DND-41 (cell line): ENCODE results near the gene NDUFS3.

Experiments
- ATAC-seq: fragments of 200-7000 bp; cut with Tn5 transposase; 3 replicates; pipeline ENCODE4 v1.9.1; 2021; ENCODE audit warnings: low read depth; ENCODE audit not compliant: insufficient read depth
- DNase-seq: peaks from one replicate; pipeline ENCODE4 v3.0.0-alpha.2; 2020
- H2AFZ ChIP-seq: 2 replicates; pipeline ENCODE4 v1.6.0; 2012; ENCODE audit warnings: low read depth, low read length
- H3K27ac ChIP-seq: 2 replicates; pipeline ENCODE4 v1.5.1; 2012; ENCODE audit warnings: low read length, inconsistent platforms
- H3K27me3 ChIP-seq: fragments of 200-600 bp; sonication (generic); 2 replicates; pipeline ENCODE4 v1.6.0; 2012; ENCODE audit warnings: low read length, mild to moderate bottlenecking, inconsistent platforms; ENCODE audit not compliant: insufficient read depth, poor library complexity
- H3K36me3 ChIP-seq: 2 replicates; pipeline ENCODE4 v1.5.1; 2012; ENCODE audit warnings: low read length, inconsistent platforms; ENCODE audit not compliant: insufficient read depth
- H3K4me1 ChIP-seq: 2 replicates; pipeline ENCODE4 v1.5.1; 2012; ENCODE audit warnings: mild to moderate bottlenecking, low read length; ENCODE audit not compliant: insufficient read depth
- H3K4me2 ChIP-seq: 2 replicates; pipeline ENCODE4 v1.6.0; 2012; ENCODE audit warnings: mild to moderate bottlenecking, moderate library complexity, low read length, inconsistent platforms; ENCODE audit not compliant: insufficient read depth
- H3K4me3 ChIP-seq, 2 experiments: fragments of 200-600 bp in 1 of 2; shearing (Covaris generic) in 1 of 2; 2 replicates each; pipeline ENCODE4 v1.5.1; 2012 to 2016; ENCODE audit warnings: inconsistent platforms in 2 of 2, low read length in 2 of 2, mild to moderate bottlenecking in 2 of 2, low read depth in 1 of 2, moderate library complexity in 1 of 2
- H3K79me2 ChIP-seq: 2 replicates; pipeline ENCODE4 v1.6.0; 2012; ENCODE audit warnings: low read length, inconsistent platforms; ENCODE audit not compliant: insufficient read depth
- H3K9ac ChIP-seq: 2 replicates; pipeline ENCODE4 v1.6.0; 2012; ENCODE audit warnings: low read depth, mild to moderate bottlenecking, inconsistent platforms, low read length, moderate library complexity
- H3K9me3 ChIP-seq: 2 replicates; pipeline ENCODE4 v1.5.1; 2012; ENCODE audit warnings: low read length, moderate library complexity, mild to moderate bottlenecking, inconsistent platforms; ENCODE audit not compliant: insufficient read depth, severe bottlenecking
- H4K20me1 ChIP-seq: 2 replicates; pipeline ENCODE4 v1.6.0; 2012; ENCODE audit warnings: low read length; ENCODE audit not compliant: insufficient read depth
- EZH2 ChIP-seq: IDR thresholded peaks from 3 replicates; pipeline ENCODE4 v1.6.1; 2012; ENCODE audit warnings: borderline replicate concordance, low read depth, mild to moderate bottlenecking, moderate library complexity, low read length, inconsistent platforms; ENCODE audit not compliant: severe bottlenecking
- TF ChIP-seq, protein P1 (sequence below): IDR thresholded peaks from 2 replicates; pipeline ENCODE4 v1.5.1; 2012; ENCODE audit warnings: borderline replicate concordance, low read length, moderate library complexity, mild to moderate bottlenecking; ENCODE audit not compliant: poor library complexity, severe bottlenecking; ENCODE audit errors: extremely low read depth

The NDUFS3 gene

DNA sequence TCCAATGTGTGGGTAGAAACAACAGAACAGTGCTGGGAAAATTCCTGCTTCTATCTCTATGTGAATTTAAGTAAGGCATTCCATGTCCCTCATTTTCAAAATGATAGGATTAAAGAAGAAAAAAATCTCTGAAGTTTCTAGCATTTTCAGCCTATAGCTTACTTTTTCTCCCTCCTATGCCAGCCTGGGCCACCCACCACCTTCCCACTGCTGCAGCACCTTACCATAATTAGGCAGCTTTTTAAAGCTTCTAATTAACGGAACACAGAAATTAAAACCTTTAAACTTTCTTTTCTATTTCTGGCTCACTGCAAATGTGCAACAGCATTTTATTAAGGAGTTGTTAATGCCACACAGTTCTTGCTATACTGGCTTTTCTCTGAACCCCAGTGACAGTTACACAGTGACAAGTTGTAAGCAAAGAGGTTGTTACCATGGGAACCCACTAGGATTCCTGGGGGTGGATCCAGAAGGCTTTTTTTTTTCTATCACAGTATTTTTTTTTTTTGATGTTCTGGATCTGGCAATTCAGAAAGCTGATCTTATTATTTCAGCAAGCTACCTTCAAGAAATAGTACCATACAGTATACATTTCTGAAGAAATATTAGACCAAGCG is 46.2 kb upstream of the NDUFS3 start:
- Histone ChIP-seq H3K79me2 (peaks cover 100% of the 10 kb centered on the region), H2AFZ (no peak overlapping the region), H3K4me2 (no peak overlapping the region), H3K27me3 (no peaks in the 10 kb centered on the region), H3K4me1 (no peaks in the 10 kb centered on the region), H3K9me3 (no peaks in the 10 kb centered on the region), H3K9ac (no peak overlapping the region), H4K20me1 (peaks cover 92% of the 10 kb centered on the region), H3K4me3 (no peak overlapping the region), H3K36me3 (peaks cover 42% of the 10 kb centered on the region), H3K27ac (no peak overlapping the region)
- no peak for TF ChIP-seq EZH2
- TF ChIP-seq, protein P1, sequence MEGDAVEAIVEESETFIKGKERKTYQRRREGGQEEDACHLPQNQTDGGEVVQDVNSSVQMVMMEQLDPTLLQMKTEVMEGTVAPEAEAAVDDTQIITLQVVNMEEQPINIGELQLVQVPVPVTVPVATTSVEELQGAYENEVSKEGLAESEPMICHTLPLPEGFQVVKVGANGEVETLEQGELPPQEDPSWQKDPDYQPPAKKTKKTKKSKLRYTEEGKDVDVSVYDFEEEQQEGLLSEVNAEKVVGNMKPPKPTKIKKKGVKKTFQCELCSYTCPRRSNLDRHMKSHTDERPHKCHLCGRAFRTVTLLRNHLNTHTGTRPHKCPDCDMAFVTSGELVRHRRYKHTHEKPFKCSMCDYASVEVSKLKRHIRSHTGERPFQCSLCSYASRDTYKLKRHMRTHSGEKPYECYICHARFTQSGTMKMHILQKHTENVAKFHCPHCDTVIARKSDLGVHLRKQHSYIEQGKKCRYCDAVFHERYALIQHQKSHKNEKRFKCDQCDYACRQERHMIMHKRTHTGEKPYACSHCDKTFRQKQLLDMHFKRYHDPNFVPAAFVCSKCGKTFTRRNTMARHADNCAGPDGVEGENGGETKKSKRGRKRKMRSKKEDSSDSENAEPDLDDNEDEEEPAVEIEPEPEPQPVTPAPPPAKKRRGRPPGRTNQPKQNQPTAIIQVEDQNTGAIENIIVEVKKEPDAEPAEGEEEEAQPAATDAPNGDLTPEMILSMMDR = no peak
- no peak for DNase-seq
- no peak for ATAC-seq

DNA sequence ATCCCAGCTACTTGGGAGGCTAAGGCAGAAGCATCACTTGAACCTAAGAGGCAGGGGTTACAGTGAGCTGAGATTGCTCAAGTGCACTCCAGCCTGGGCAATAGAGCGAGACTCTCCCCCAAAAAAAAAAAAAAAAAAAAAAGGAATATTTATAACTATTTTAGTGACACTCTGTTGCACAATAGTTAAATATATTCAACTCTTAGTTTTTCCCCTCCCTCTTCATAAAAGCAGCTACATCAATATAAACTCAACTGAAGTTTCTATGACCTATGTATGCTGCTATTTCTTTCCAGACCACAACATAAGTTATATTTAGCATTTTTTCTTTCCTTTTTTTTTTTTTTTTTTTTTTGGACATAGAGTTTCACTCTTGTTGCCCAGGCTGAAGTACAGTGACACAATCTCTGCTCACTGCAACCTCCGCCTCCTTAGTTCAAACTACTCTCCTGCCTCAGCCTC is 45.2 kb upstream of the NDUFS3 start:
- H3K79me2 ChIP-seq = peaks cover 100% of the 10 kb centered on the region
- H3K27me3 ChIP-seq = no peaks in the 10 kb centered on the region
- TF ChIP-seq, protein P1 = no peak
- no peak for TF ChIP-seq EZH2
- peaks cover 40% of the 10 kb centered on the region for H3K36me3 ChIP-seq
- H3K4me1 ChIP-seq = no peaks in the 10 kb centered on the region; the same call in 1 of the 2 replicates
- peaks cover 91% of the 10 kb centered on the region for H4K20me1 ChIP-seq
- no peaks in the 10 kb centered on the region for H3K9me3 ChIP-seq
- DNase-seq = no peak
- no peak overlapping the region for H3K27ac ChIP-seq
- no peak overlapping the region for H2AFZ ChIP-seq
- no peak for ATAC-seq
- H3K9ac ChIP-seq = no peak overlapping the region
- H3K4me3 ChIP-seq = no peak overlapping the region
- H3K4me2 ChIP-seq = no peak overlapping the region

DNA sequence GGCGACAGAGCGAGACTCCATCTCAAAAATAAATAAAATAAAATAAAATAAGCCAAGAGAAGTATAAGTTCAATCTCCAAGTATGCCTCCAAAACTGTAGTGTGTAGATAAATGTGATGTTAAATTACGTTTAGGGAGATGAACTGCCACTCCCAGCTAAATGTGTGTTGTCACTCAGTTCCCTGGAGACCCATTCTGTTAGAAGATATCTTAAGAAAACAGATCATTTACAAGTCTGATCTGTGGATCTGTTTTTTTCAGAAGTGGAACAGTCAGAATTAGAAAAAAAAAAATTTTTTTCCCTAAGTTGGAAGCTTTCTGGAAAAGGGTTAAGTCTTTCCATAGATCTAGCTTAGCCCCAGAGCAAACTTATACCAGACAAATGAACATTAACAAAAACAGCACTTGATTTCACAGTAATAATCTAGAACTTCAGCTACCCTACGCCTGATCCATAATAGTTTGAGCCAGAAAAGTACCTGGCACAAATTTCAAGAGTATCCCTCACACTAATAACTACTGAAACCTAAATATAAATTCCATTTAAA is 44.1 kb upstream of the NDUFS3 start:
- Histone ChIP-seq H3K4me2 (no peak overlapping the region), H3K4me3 (no peak overlapping the region), H3K9ac (no peak overlapping the region), H2AFZ (no peak overlapping the region), H3K9me3 (no peaks in the 10 kb centered on the region), H3K4me1 (no peaks in the 10 kb centered on the region; the same call in 1 of the 2 replicates), H3K79me2 (peaks cover 100% of the 10 kb centered on the region), H3K36me3 (peaks cover 34% of the 10 kb centered on the region), H4K20me1 (peaks cover 90% of the 10 kb centered on the region), H3K27ac (no peak overlapping the region), H3K27me3 (no peaks in the 10 kb centered on the region)
- DNase-seq = no peak
- no peak for ATAC-seq
- TF ChIP-seq EZH2 = no peak

DNA sequence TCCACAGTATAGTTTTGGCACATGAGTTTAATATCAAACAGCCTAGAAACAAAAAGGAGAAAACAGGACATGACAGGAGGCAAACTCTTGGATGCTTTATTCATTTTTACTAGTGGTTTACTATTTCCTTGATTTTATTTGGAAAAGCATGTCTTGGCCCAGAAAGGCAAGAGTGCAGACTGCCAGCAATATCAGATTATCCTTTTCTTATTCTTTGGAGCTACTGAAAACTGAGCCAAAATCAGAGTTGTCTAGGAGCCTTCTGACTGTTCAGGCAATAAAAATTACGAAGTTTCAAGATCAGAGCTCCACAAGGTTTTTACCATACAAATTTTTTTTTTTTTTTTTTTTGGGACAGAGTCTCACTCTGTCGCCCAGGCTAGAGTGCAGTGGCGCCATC is 42.0 kb upstream of the NDUFS3 start:
- Histone ChIP-seq H3K27ac (no peak overlapping the region), H3K4me2 (no peak overlapping the region), H3K27me3 (no peaks in the 10 kb centered on the region), H3K9me3 (no peaks in the 10 kb centered on the region), H3K9ac (no peak overlapping the region), H2AFZ (no peak overlapping the region), H3K4me1 (no peaks in the 10 kb centered on the region; the same call in 1 of the 2 replicates), H3K4me3 (no peak overlapping the region), H3K79me2 (peaks cover 100% of the 10 kb centered on the region), H4K20me1 (peaks cover 89% of the 10 kb centered on the region), H3K36me3 (peaks cover 32% of the 10 kb centered on the region; the same call in 1 of the 2 replicates)
- no peak for ATAC-seq
- DNase-seq = no peak
- TF ChIP-seq, protein P1 = no peak
- TF ChIP-seq EZH2 = no peak
